Measurements from ENCODE around the gene SPINT2. TPM values are rescaled to one million over a fixed set of nuclear protein-coding genes. Genes with fewer than 3 reads are reported as not detected.
A peak's percentile ranks its signal among the peaks of the same experiment; 100 is the strongest.

The SPINT2 gene
- total RNA-seq, 1 experiment from 2014 or later = 1,006 TPM

- H3K4me3 ChIP-seq (ENCODE audit: low read depth in 2 of 2, low read length in 2 of 2) = peak overlapping the region; percentile 13 to 78
- intact Hi-C loops (cut with micrococcal nuclease; ENCODE audit: unreplicated experiment) = no loop called here
- H3K4me1 ChIP-seq (ENCODE audit: control insufficient read depth, insufficient read depth, low read length) = peaks cover 51% of the 10 kb centered on the region
- ATAC-seq = no peak
- H3K36me3 ChIP-seq (ENCODE audit: control insufficient read depth, insufficient read depth, low read length) = 0 out of 2 replicates have a peak, but pooled peaks cover 2% of the 10 kb centered on the region
- no TSS peak for BruUV-seq (replicated peaks)
- no peak for TF ChIP-seq REST (IDR thresholded peaks at IDR 0.05; ENCODE audit: insufficient read depth in 1 of 2, low read depth in 2 of 2, low read length in 1 of 2)
- no peak for TF ChIP-seq SIN3A (IDR thresholded peaks at IDR 0.05; ENCODE audit: borderline replicate concordance, insufficient read depth, low read depth, low read length)
- no peak for TF ChIP-seq TCF7L2 (IDR thresholded peaks at IDR 0.05; ENCODE audit: low read depth, low read length)
- TF ChIP-seq POLR2AphosphoS5 (IDR thresholded peaks at IDR 0.05; ENCODE audit: low read depth, low read length) = no peak; the same call in 1 of the 2 replicates
- TF ChIP-seq CTCF (IDR thresholded peaks at IDR 0.05) = no peak
- POLR2A ChIA-PET = interaction anchor here (0.6 kb wide), 2 partner anchors 22 to 48 kb away, joined by 3 to 6 read pairs; no protein-coding TSS in a partner anchor
- no peaks in the 10 kb centered on the region for H3K27me3 ChIP-seq (ENCODE audit: control insufficient read depth, insufficient read depth, low read length)
- DNase-seq (ENCODE audit: low read depth, low spot score) = no peak
- in situ Hi-C loops (cut with HindIII; ENCODE audit: low pct_unique_long_range_greater_than_20kb, low sequenced_read_pairs) = no loop called here
- no peaks in the 10 kb centered on the region for H3K9me3 ChIP-seq (ENCODE audit: control insufficient read depth, insufficient read depth, low read depth, low read length)
- CTCF ChIA-PET = no interaction called here
- peak overlapping the region; percentile 90 for H3K27ac ChIP-seq (ENCODE audit: low read length)
Measured at GRCh38 chr19:38252941-38253691, 11.3 kb upstream of the SPINT2 start.

GRCh38 chr19:38253788-38254187 is 10.6 kb upstream of the SPINT2 start:
- CTCF ChIA-PET = no interaction called here
- intact Hi-C loops (cut with micrococcal nuclease; ENCODE audit: unreplicated experiment) = no loop called here

More at GRCh38 chr19:38253788-38254187, 10.6 kb upstream of the SPINT2 start:
- Histone ChIP-seq H3K27me3 (ENCODE audit: control insufficient read depth, insufficient read depth, low read length) (no peaks in the 10 kb centered on the region), H3K4me1 (ENCODE audit: control insufficient read depth, insufficient read depth, low read length) (peaks cover 48% of the 10 kb centered on the region), H3K4me3 (ENCODE audit: low read depth in 2 of 2, low read length in 2 of 2) (peak overlapping the region in 1 of 2 experiments; percentile 78; a peak in 2 of 4 replicates), H3K27ac (ENCODE audit: low read length) (peak overlapping the region; percentile 90), H3K9me3 (ENCODE audit: control insufficient read depth, insufficient read depth, low read depth, low read length) (no peaks in the 10 kb centered on the region), H3K36me3 (ENCODE audit: control insufficient read depth, insufficient read depth, low read length) (0 out of 2 replicates have a peak, but pooled peaks cover 2% of the 10 kb centered on the region)
- BruUV-seq (replicated peaks) = no TSS peak
- TF ChIP-seq TCF7L2 (IDR thresholded peaks at IDR 0.05; ENCODE audit: low read depth, low read length) (no peak), POLR2AphosphoS5 (IDR thresholded peaks at IDR 0.05; ENCODE audit: low read depth, low read length) (no peak), SIN3A (IDR thresholded peaks at IDR 0.05; ENCODE audit: borderline replicate concordance, insufficient read depth, low read depth, low read length) (no peak), REST (IDR thresholded peaks at IDR 0.05; ENCODE audit: insufficient read depth in 1 of 2, low read depth in 2 of 2, low read length in 1 of 2) (no peak), CTCF (IDR thresholded peaks at IDR 0.05) (no peak)
- POLR2A ChIA-PET = no interaction called here
- ATAC-seq = no peak
- in situ Hi-C loops (cut with HindIII; ENCODE audit: low pct_unique_long_range_greater_than_20kb, low sequenced_read_pairs) = no loop called here
- no peak for DNase-seq (ENCODE audit: low read depth, low spot score)

All from Panc1 (cell line).